ENCODE data around the gene CUZD1. TPM values are rescaled to one million over a fixed set of nuclear protein-coding genes. Genes with fewer than 3 reads are reported as not detected.

The CUZD1 gene
- total and polyA plus RNA-seq, 2 experiments from 2014 or later = 3.1 to 4.1 TPM

DNA sequence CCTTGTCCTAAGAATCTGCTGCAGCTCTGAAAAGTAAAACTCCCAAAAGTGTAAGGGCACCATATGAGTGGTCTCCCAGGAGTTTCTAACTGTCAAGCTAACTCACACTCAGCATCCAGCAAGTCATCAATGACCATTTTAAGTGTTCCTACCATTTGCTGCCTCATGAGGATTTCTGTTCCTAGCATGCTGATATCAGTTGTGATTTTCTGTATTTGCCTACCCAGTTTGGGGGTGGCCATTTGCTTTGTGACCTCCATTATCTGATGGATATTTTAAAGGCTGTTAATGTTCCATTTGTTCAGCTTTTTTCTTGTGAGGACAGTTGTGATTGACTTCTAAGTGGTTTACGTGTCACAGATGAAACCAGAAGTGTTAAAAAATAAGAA lies 30.8 kb upstream of the CUZD1 start:
- Histone ChIP-seq H3K36me3 (ENCODE audit: insufficient read depth) (no peaks in the 10 kb centered on the region), H3K9me2 (ENCODE audit: insufficient read depth) (no peaks in the 10 kb centered on the region), H3K27me3 (ENCODE audit: insufficient read depth) (peaks cover 19% of the 10 kb centered on the region; the same call in 1 of the 2 replicates), H3K79me2 (replicated peaks; ENCODE audit: insufficient read depth) (peaks cover 61% of the 10 kb centered on the region), H3K4me1 (ENCODE audit: insufficient read depth) (peaks cover 50% of the 10 kb centered on the region), H2AFZ (no peak overlapping the region), H3K4me3 (peak overlapping the region; percentile 60), H3F3A (replicated peaks; ENCODE audit: low read depth) (peaks cover 4% of the 10 kb centered on the region), H3K4me2 (peak overlapping the region; percentile 89), H4K20me1 (replicated peaks; ENCODE audit: insufficient read depth) (no peaks in the 10 kb centered on the region), H3K27ac (ENCODE audit: low read depth) (peak overlapping the region; percentile 91)
- ATAC-seq (no peak), DNase-seq (ENCODE audit: low spot score) (no peak)
- Mint-ChIP-seq H3K27me3 (ENCODE audit: insufficient read depth, low read depth, poor library complexity) (peaks cover 25% of the 10 kb centered on the region), H3K9me3 (peaks cover 13% of the 10 kb centered on the region; the same call in 2 of the 3 replicates), H3K27ac (peak overlapping the region; percentile 89), H3K4me3 (peak overlapping the region; percentile 44; the same call in 2 of the 3 replicates), H3K4me1 (peaks cover 66% of the 10 kb centered on the region), H3K36me3 (ENCODE audit: low read depth) (peaks cover 38% of the 10 kb centered on the region)
- TF ChIP-seq, protein P1, sequence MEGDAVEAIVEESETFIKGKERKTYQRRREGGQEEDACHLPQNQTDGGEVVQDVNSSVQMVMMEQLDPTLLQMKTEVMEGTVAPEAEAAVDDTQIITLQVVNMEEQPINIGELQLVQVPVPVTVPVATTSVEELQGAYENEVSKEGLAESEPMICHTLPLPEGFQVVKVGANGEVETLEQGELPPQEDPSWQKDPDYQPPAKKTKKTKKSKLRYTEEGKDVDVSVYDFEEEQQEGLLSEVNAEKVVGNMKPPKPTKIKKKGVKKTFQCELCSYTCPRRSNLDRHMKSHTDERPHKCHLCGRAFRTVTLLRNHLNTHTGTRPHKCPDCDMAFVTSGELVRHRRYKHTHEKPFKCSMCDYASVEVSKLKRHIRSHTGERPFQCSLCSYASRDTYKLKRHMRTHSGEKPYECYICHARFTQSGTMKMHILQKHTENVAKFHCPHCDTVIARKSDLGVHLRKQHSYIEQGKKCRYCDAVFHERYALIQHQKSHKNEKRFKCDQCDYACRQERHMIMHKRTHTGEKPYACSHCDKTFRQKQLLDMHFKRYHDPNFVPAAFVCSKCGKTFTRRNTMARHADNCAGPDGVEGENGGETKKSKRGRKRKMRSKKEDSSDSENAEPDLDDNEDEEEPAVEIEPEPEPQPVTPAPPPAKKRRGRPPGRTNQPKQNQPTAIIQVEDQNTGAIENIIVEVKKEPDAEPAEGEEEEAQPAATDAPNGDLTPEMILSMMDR (conservative IDR thresholded peaks at IDR 0.05; ENCODE audit: low read depth in 2 of 2) = no peak
- TF ChIP-seq STAT1 (IDR thresholded peaks at IDR 0.05; ENCODE audit: unreplicated experiment) (no peak), ZNF331 (CRISPR knock-in tag; IDR thresholded peaks at IDR 0.05; ENCODE audit: low read depth) (no peak), POLR2AphosphoS5 (IDR thresholded peaks at IDR 0.05; ENCODE audit: low read depth) (no peak), JUNB (IDR thresholded peaks at IDR 0.05; ENCODE audit: unreplicated experiment) (no peak), EZH2 (IDR thresholded peaks at IDR 0.05; ENCODE audit: low read depth, unreplicated experiment) (no peak), ZNF114 (CRISPR knock-in tag; IDR thresholded peaks at IDR 0.05) (no peak), EZH2phosphoT487 (IDR thresholded peaks at IDR 0.05; ENCODE audit: unreplicated experiment) (no peak), NANOG (IDR thresholded peaks at IDR 0.05; ENCODE audit: borderline replicate concordance) (no peak), CREB1 (CRISPR knock-in tag; IDR thresholded peaks at IDR 0.05; ENCODE audit: low read depth) (no peak)
- TF ChIP-seq, protein P2, sequence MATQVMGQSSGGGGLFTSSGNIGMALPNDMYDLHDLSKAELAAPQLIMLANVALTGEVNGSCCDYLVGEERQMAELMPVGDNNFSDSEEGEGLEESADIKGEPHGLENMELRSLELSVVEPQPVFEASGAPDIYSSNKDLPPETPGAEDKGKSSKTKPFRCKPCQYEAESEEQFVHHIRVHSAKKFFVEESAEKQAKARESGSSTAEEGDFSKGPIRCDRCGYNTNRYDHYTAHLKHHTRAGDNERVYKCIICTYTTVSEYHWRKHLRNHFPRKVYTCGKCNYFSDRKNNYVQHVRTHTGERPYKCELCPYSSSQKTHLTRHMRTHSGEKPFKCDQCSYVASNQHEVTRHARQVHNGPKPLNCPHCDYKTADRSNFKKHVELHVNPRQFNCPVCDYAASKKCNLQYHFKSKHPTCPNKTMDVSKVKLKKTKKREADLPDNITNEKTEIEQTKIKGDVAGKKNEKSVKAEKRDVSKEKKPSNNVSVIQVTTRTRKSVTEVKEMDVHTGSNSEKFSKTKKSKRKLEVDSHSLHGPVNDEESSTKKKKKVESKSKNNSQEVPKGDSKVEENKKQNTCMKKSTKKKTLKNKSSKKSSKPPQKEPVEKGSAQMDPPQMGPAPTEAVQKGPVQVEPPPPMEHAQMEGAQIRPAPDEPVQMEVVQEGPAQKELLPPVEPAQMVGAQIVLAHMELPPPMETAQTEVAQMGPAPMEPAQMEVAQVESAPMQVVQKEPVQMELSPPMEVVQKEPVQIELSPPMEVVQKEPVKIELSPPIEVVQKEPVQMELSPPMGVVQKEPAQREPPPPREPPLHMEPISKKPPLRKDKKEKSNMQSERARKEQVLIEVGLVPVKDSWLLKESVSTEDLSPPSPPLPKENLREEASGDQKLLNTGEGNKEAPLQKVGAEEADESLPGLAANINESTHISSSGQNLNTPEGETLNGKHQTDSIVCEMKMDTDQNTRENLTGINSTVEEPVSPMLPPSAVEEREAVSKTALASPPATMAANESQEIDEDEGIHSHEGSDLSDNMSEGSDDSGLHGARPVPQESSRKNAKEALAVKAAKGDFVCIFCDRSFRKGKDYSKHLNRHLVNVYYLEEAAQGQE (IDR thresholded peaks at IDR 0.05; ENCODE audit: unreplicated experiment) = no peak
- TF ChIP-seq, protein P3, sequence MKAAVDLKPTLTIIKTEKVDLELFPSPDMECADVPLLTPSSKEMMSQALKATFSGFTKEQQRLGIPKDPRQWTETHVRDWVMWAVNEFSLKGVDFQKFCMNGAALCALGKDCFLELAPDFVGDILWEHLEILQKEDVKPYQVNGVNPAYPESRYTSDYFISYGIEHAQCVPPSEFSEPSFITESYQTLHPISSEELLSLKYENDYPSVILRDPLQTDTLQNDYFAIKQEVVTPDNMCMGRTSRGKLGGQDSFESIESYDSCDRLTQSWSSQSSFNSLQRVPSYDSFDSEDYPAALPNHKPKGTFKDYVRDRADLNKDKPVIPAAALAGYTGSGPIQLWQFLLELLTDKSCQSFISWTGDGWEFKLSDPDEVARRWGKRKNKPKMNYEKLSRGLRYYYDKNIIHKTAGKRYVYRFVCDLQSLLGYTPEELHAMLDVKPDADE (IDR thresholded peaks at IDR 0.05) = no peak
- TF ChIP-seq, protein P4, sequence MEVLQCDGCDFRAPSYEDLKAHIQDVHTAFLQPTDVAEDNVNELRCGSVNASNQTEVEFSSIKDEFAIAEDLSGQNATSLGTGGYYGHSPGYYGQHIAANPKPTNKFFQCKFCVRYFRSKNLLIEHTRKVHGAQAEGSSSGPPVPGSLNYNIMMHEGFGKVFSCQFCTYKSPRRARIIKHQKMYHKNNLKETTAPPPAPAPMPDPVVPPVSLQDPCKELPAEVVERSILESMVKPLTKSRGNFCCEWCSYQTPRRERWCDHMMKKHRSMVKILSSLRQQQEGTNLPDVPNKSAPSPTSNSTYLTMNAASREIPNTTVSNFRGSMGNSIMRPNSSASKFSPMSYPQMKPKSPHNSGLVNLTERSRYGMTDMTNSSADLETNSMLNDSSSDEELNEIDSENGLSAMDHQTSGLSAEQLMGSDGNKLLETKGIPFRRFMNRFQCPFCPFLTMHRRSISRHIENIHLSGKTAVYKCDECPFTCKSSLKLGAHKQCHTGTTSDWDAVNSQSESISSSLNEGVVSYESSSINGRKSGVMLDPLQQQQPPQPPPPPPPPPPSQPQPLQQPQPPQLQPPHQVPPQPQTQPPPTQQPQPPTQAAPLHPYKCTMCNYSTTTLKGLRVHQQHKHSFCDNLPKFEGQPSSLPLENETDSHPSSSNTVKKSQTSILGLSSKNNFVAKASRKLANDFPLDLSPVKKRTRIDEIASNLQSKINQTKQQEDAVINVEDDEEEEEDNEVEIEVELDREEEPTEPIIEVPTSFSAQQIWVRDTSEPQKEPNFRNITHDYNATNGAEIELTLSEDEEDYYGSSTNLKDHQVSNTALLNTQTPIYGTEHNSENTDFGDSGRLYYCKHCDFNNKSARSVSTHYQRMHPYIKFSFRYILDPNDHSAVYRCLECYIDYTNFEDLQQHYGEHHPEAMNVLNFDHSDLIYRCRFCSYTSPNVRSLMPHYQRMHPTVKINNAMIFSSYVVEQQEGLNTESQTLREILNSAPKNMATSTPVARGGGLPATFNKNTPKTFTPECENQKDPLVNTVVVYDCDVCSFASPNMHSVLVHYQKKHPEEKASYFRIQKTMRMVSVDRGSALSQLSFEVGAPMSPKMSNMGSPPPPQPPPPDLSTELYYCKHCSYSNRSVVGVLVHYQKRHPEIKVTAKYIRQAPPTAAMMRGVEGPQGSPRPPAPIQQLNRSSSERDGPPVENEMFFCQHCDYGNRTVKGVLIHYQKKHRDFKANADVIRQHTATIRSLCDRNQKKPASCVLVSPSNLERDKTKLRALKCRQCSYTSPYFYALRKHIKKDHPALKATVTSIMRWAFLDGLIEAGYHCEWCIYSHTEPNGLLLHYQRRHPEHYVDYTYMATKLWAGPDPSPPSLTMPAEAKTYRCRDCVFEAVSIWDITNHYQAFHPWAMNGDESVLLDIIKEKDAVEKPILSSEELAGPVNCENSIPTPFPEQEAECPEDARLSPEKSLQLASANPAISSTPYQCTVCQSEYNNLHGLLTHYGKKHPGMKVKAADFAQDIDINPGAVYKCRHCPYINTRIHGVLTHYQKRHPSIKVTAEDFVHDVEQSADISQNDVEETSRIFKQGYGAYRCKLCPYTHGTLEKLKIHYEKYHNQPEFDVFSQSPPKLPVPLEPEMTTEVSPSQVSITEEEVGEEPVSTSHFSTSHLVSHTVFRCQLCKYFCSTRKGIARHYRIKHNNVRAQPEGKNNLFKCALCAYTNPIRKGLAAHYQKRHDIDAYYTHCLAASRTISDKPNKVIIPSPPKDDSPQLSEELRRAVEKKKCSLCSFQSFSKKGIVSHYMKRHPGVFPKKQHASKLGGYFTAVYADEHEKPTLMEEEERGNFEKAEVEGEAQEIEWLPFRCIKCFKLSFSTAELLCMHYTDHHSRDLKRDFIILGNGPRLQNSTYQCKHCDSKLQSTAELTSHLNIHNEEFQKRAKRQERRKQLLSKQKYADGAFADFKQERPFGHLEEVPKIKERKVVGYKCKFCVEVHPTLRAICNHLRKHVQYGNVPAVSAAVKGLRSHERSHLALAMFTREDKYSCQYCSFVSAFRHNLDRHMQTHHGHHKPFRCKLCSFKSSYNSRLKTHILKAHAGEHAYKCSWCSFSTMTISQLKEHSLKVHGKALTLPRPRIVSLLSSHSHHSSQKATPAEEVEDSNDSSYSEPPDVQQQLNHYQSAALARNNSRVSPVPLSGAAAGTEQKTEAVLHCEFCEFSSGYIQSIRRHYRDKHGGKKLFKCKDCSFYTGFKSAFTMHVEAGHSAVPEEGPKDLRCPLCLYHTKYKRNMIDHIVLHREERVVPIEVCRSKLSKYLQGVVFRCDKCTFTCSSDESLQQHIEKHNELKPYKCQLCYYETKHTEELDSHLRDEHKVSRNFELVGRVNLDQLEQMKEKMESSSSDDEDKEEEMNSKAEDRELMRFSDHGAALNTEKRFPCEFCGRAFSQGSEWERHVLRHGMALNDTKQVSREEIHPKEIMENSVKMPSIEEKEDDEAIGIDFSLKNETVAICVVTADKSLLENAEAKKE (CRISPR knock-in tag; IDR thresholded peaks at IDR 0.05) = no peak
